NCI-H2171 (cell line): ENCODE data around the gene LEMD2.

Experiments
- DNase-seq: peaks from one replicate; lab custom pipeline; 2025; lab: John Stamatoyannopoulos, UW

LEMD2 gene

DNA sequence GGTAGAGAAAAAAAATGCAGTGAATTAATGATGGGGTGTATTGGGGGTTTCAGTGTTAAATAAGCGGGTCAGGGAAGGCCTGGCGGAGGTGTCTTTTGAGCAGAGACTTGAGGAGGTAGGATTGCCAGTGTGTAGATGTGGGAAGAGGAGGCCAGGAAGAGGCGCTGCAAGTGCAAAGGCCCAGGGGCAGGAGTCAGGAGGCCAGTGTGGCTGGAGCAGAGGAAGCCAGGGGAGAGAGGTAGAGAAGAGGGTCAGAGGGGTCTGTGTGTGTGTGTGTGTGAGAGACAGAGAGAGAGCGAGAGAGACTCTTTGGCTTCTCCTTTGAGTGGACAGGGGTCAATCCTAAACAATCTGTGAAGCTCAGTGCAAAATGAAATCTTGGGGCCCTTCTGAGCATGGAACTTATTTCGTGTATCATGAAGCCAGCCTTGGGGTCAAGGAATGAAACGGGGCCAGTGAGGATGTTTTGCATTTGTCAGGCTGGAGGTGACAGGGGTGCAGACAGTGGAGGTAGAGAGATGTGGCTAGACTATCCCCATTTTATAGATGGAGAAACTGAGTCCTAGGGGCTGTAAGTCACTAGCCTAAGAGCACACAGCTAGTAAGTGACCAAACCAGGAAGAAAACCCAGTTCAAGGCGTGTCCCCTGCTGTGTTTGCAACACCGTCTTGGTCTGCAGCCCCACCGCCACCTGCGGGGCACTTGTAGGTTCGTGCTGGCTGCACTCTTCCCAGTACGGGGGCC lies 32.5 kb downstream of the LEMD2 start:
- no peak for DNase-seq

DNA sequence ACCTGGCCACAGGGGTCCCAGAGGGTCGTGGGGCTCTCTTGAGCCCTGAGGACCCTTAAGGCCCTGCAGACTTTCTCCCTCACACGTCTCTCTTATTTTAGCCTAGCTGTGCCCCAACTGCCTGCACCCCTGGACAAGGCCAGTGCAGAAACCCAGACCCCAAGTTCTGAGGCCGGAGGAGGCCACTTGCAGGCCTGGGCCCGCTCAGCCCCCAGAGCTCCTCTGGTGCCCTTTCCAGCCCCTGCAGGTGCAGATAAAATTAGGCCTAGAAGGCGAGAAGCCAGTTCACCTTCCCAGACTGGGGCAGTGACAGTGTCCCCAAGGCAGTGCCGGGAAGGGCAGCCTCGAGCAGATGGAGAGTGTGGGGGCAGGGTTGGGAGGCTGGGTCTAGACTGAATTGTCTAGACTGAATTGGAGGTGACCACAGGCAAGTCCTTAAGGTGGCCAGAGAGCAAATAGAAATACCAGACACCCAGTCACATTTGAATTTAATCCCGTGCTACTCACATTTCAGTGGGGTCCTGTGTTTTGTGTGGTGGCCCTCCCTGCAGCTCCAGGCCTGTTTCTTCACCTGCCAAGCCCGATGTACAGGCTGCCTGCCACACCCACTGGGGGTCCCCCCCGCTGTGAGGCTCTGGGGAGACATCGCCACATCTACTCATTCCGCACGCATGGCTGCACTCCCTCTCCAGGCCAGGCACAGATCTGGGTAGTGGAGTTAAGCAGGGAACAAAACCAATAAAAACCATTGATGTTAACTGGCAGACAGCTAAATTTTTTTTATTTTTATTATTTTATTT lies 33.7 kb downstream of the LEMD2 start:
- peak; percentile 78 for DNase-seq

DNA sequence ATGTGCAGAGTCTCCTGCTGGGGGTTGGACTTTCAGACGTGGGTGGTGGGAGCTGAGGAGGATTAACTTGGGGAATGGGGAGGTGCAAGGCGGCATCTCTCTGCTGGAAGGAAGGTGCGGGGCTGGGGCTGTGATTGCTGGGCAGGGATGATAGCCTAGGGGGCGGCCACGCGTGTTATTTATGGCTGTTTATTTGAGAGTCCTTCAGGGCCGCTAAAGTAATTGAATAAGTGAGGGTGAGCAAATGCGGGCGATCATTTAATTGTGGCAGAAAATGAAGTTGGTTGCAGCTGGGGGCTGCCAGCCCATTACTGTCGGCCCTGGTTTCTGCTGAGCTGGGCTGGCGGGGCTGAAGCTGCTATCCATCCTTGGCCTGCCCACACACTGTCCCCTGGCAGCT lies 34.7 kb downstream of the LEMD2 start:
- DNase-seq: no peak

DNA sequence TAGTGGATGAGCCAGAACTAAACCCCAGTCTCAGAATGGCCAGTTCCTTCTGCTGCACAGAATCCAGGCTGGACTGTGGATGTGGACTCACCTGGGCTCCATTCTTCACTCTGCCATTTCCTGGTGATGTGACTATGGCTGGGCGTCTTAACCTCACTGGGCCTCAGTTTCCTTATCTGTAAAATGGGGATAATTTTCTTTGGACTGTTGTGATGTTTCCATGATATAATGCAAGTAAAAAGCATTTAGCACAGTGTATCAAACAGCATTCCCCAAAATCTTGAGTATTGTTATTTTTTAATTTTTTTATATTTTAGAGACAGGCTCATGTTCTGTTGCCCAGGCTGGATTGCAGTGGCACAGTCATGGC lies 36.3 kb downstream of the LEMD2 start:
- no peak for DNase-seq

DNA sequence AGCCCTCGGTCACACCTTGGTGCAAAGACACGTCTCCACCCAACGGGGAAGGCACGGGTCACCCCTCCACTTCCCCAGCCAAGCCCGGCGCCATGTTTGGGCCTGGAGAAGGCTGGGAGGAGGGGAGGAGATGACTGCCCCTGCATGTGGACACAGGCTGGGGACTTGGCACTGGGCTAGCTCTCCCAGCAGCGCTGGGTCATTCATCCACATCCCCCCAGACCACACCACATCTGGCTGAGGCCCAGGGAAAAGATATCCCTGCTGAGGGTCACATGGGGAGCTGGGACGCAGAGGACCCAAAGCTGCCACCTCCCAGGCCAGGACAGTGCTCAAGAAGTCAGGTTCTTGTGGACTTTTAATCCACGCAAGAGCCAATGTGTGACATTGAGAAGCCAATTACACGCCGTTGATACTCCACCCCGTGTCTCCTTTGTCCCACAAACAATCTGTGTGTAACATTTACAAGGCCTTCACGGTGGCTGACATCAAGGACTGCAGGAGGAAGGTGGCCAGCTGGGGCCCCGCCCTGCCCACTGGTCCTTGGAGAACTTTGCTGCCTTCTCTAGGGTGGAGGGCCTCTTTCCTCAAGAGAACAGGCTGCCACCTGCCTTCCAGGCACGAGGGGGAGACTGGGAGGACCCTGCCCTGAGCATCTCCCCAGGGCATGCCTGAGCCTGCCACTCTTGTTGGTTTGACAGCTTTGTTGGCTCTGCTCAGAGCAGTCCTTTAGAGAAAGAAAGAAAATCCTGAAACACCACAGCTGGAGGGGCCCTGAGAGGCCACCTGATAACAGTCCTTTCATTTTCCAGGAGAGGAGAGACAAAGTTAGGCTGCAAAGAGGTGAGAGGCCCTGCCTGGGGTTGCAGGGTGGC lies 36.9 kb downstream of the LEMD2 start:
- peak; percentile 92 for DNase-seq

DNA sequence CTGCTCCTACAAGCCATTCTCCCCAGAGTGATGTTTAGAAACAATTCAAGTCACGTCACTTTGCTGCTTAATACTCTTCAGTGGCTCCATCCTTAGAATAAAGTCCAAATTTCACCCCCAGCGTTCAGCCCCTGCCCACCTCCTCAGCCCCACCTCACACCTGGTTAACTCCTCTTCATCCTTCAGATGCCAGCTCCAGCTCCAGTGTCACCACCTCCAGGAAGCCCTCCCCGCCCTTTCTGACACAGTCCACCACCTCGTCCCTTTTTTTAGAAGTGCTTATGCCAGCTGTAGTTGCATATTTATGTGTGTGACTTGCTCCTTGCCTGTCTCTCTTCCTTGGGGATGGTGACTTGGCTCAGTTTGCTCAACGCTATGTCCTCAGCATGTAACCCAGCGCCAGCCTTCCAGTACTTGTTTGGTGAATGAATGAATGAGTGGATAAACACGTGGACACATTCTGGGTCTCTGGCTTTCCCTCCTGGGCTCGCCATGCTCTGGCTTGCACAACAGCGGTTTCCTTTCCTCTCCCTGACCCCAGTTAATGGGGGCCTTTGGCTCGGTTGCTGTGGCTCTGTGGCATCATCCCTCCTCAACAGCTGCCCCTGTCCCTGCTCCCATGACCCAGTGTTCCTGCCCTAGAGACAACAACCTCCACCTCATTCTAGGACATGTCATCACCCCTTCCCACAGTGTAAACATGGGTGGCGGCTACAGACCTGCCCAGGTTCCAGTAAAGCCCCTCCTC lies 38.5 kb downstream of the LEMD2 start:
- no peak for DNase-seq

DNA sequence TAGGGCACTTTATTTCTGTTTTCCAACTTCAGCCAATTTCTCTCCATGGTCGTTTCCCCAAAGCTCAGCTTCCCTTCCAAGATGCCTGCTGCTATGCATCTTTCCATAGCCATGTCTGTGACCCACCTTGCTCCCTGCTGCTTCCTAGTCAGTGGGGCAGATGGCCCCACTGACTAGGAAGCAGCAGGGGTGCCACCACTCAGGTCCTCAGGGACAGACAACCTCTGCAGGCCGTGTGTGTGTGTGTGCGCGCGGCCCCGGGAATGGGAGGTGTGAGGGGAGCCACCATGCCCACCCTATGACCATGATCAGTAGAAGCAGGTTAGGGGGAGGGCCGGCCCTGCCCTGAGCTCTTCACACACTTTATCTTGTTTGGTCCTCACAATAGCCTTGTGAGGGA lies 39.5 kb downstream of the LEMD2 start:
- peak; percentile 55 for DNase-seq

DNA sequence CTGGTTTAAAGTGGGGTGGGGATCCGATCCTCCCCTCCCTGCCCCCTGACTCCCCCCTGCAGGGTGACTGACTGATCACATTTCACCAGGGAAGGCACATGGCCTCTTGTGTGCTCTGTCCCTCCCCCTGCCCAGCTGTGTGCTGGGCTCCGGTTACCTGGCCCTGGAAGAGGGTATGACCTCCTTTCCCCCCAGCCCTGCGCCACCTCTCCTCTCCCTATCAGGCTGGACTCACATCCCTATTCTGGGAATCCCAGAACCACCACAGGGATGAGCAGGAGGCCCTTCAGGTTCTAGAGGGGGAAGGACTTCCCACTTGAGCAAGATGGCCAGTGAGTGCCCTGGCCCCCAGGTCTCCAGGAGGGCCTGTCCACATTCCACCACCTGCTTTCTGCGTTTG lies 40.1 kb downstream of the LEMD2 start:
- DNase-seq: peak; percentile 36

DNA sequence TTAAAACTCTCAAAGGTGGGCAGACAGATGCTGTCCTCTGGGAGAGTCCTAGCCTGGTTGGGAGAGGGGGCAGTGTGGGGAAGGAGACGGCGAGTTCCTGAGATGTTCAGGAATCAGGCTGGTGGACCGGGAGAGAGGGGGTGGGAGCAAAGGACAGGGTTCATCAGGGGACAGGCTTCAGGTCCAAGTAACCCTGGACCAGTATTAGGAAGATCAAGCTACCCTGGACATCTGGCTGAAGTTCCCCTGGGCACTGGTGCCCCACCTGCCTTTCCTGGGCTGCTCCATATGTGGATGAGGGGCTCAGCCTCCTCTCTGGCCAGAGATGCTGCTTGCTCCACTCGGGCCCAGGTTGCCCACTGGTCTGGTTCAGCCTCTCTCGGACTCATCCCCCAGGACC lies 41.1 kb downstream of the LEMD2 start:
- DNase-seq: no peak

DNA sequence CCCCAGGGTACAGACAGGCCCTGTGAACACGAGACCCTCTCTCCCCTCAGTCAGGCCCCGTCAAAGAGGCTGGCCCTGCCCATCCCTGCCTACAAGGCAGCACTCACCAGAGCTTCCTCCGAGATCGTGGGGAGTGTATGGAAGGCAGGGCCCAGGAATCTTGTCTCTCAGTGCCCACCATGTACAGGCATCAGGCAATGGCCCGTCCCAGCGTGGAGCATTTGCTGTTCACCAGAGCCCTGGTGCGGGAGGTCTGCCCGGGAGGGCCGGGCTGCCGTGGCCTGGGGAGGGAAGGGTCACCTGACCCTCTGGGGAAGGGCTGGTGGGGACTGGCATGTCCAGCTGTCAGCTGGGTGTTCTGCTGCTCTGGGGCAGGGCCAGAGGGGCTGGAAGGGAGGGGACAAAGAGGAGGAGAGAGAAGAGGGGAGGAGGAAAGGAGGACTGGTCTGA lies 42.3 kb downstream of the LEMD2 start, which contains the start of gene IP6K3:
Gene IP6K3, minus strand, starts transcription at position 255 of the 450 bp plus-strand sequence. CDS start 11,429 bp downstream, outside the sequence.
- no peak for DNase-seq

DNA sequence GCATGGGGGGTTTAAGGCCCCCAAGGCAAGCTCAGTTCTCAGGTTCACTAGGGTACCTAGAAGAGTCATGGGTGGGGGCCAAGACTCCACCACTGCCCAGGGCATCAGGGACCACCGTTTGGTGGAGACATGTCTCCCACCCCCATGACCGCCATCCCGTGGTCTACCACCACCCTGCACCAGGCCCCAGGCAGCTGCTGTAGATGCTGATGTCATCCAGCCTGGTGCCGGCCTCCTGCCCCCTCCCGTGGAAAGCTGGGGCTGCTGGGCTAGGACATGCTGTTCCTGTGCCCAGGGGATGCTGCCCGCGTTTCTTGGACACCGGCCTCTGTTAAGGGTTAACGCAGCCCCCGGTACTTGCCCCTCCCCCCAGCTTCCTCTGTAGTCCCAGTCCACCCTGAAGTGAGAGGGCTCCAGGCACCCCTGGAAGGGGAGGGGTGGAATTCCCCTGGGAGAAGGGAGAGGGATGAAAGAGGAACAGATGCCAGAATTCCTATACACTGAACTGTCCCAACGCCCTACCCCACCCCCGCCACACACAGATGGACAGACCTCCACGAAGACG lies 42.8 kb downstream of the LEMD2 start:
- no peak for DNase-seq

DNA sequence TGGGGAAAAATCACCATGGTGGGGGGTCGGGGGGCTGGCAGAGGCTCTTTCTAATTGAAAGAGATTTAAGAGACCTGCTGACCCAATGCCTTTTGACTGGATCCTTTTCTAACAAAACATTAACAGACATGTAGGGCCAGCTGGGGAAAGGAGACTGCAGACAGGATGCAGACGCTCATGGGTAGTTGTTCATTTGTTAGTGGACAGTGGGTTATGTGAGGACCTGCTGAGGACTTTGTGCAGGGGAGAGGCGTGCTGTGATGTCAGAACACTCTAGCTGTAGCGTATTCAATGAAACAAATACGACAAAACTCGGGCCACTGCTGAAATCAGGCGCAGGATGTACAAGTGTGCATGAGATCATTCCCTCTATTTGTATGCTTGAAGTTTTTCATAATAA lies 43.4 kb downstream of the LEMD2 start:
- DNase-seq: no peak

DNA sequence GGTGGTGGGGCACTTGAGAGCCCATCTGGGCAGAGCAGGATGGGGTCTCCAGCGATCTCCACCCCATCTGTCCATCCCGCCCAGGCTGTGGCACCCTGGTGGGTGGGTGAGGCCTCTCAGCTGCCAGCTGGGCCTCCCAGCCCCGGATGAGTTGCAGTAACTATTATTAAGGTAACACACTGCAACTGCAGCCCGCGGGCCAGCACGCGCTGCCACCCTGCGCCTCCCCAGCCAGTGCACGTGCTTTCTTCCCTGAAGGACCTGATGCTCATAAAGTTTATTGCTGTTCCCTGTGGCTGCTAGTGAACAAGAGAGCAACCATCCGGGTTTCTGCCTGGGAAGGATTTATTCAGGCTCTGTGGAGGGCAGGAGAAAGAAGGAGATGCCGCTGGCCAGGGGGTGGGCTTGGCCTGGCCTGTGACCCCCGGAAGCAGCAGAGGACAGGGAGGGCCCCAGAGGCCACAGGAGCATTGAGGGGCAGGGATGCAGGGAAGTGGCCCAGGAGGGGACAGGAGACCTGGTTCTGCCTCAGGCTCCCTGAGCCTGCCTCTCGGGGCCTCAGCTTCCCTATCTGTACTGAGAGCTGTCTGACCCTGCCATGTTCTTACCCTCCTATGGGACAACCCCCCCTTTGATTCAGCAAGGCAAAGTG lies 43.9 kb downstream of the LEMD2 start:
- DNase-seq: peak; percentile 89

DNA sequence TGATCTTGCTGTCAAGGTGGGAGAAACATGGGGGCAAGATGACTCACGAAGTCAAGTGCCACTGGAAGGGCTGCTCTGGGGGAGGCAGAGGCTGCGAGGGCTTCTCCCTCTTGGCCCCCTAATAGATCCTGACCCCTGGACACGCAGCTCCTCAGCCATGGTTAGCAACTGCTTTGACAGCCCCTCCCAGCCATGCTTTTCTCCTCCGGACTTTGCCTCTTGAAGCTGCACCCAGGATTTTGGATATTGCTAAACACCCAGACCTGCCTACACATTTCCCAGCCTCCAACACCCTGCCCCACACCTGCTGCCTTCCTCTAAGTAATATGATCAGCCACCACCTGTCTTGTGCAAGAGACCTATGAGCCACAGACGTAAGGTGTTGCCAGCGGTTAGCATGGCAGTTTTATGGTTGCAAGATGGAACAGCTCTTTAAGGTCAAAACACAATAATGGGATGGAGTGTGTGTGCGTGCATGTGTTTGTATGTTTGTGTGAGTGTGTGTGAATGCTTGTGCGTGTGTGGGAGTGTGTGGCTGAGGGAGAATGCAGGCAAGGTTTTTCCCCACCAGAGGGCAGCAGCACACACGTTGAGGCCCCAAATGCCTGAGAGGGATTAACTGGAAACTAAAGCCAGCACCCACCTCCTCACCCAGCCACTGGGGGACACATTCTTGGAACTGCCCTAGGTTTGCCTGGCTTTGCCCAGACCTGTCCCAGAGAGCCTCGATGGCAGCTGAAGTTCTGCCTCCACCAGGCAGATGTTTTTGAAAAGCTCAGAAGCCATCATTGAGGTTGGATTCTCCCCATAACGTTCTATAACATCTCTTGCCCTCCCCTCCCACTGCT lies 44.7 kb downstream of the LEMD2 start:
- peak; percentile 95 for DNase-seq

DNA sequence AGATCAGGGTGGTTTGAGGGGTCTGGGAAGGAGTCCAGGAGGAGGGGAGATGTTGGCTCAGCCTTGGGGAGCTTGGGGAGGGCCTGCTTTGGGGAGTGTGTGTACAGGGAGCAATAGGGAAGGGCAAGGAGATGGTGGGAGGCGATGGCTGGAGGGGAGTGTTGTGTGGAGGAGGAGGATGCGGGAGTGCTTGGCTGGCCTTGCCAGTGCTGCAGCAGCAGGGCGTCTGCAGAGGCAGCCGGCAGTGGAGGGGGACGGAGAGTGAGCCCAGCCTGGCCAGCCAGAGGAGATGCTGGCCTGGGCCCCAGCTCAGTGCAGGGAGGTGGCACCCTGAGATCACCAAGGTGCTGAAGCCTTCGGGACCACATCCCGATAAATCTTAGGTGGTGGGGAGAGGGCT lies 46.1 kb downstream of the LEMD2 start:
- DNase-seq: no peak

DNA sequence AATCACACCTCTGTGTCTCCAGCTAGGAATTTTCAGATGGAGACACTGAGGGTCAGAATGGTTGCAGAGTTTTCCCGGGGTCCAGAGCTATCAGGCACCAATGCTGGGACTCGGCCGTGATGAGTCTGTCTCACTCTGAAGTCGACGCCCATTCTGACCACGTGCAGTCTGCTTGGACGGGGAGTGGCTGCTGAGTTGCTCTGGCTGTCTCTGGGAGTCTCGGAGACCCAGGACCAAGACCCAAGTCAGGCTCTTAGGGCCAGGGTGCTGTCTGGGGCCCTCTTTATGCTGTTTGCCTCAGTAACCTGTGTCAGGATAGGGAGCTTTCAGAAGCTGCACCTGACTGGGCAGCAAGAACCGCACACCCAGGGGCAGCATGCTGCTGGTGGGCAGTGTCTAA lies 46.8 kb downstream of the LEMD2 start:
- DNase-seq: no peak

DNA sequence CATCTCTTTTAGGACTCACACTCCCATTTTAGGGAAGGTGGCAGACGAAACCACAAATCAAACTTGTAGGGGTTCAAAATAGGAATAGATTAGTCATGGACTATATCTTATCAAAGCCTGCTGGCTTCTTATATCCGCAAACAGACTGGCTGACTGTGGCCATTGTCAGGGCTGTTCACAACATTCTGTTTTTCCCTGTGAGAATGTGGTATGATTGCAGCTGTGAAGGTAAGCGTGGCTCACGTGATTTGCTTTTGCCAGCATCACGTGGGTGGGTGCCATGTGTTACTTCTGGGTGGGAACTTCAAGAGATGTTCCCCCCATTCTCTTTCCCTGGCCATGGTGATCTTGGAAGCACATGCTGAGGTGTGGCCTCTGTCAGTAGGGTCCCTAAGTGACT lies 48.1 kb downstream of the LEMD2 start:
- DNase-seq: no peak

DNA sequence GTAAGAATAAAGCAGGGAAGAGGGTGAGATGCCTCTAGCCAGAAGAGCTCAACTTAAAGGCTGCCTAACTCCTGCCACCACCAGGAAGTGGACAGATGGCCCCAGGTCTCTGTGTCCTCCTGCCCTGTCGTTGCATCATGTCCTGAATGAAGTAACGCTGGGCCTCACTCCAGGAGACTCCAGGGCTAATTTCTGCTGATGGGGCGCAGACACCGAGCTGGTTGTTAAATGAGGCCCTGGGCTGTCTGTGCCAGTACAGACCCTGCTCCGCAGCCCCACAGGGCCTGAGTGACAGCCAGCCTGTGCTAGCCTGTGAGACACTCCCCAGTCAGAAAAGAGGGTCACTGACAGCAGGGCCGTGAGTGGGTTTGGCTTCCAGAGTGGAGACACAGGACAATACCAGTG lies 48.7 kb downstream of the LEMD2 start:
- no peak for DNase-seq

DNA sequence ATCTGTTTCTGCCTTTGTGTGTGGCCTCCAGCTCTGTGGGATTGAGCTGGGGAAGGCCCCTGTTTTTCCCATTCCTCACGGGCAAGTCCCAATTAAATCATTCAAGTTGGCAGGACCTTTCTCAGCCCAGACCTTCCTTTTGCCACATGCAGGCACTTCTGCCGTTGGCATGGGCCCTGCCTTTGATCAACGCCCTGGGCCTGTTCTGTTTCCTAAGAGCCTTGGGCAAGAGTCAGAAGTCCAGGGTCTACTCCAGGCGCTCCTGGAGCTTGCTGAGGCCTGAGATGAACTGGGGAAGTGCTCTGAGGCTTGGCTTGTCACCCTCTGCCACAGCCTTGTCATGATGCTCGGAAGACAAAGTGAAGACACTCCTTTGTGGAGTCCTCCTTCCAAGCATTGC lies 49.4 kb downstream of the LEMD2 start:
- no peak for DNase-seq

DNA sequence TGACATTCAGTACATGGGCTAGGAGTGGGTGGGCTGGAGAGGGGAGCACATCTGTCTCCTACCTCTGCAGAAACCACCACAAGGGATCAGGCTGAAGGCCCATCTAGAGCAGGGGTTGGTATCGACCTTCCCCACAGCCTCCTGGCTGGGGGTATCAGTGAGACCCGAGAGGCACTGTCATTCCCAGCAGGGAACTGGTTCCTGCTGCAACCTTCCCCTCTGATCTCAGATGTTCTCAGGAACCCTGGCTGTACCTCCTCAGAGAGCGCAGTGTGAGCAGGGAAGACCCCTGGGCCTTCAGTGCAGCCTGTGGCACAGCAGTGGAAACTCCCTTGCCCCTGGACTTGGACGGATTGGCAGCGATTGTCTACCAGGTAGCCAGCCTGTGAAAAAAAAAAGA lies 50.1 kb downstream of the LEMD2 start:
- no peak for DNase-seq
